IMR-90 (cell line): ENCODE measurements around the gene RIOK2.

Source experiments
- BHLHE40 ChIP-seq: fragments of 150-350 bp; IDR thresholded peaks from 2 replicates; pipeline ENCODE4 v1.6.1; 2016; ENCODE audit warnings: mild to moderate bottlenecking, low read depth, low read length
- CEBPB ChIP-seq: IDR thresholded peaks from 2 replicates; pipeline ENCODE4 v1.6.1; 2012; ENCODE audit warnings: low read depth, low read length, improper control_type of control experiment
- CTCF ChIP-seq: conservative IDR thresholded peaks from 2 replicates; pipeline ENCODE4 v1.5.1; 2012; ENCODE audit warnings: mild to moderate bottlenecking, low read depth, low read length, improper control_type of control experiment
- FOS ChIP-seq: fragments of 150-350 bp; IDR thresholded peaks from 2 replicates; pipeline ENCODE4 v1.6.1; 2016; ENCODE audit warnings: low read depth, low read length
- MAFK ChIP-seq: IDR thresholded peaks from 2 replicates; pipeline ENCODE4 v1.6.1; 2012; ENCODE audit warnings: low read depth, low read length, improper control_type of control experiment
- MAZ ChIP-seq: IDR thresholded peaks from 2 replicates; pipeline ENCODE4 v1.6.1; 2012; ENCODE audit warnings: low read depth, mild to moderate bottlenecking, low read length, improper control_type of control experiment, moderate library complexity, borderline replicate concordance
- MXI1 ChIP-seq: IDR thresholded peaks from 2 replicates; pipeline ENCODE4 v1.6.1; 2012; ENCODE audit warnings: low read depth, mild to moderate bottlenecking, low read length, moderate library complexity, borderline replicate concordance
- NFE2L2 ChIP-seq: fragments of 150-350 bp; IDR thresholded peaks from 2 replicates; pipeline ENCODE4 v1.6.1; 2016; ENCODE audit warnings: low read depth, mild to moderate bottlenecking, low read length
- POLR2A ChIP-seq: IDR thresholded peaks from 2 replicates; pipeline ENCODE4 v1.6.1; 2012; ENCODE audit warnings: mild to moderate bottlenecking, low read depth, low read length
- RAD21 ChIP-seq: IDR thresholded peaks from 2 replicates; pipeline ENCODE4 v1.6.1; 2012; ENCODE audit warnings: low read length, improper control_type of control experiment
- RCOR1 ChIP-seq: IDR thresholded peaks from 2 replicates; pipeline ENCODE4 v1.6.1; 2012; ENCODE audit warnings: mild to moderate bottlenecking, low read length, improper control_type of control experiment; ENCODE audit not compliant: insufficient replicate concordance
- SMC3 ChIP-seq: fragments of 150-350 bp; IDR thresholded peaks from 2 replicates; pipeline ENCODE4 v1.6.1; 2016; ENCODE audit warnings: low read depth, mild to moderate bottlenecking, antibody characterized with exemption, low read length, moderate library complexity
- USF2 ChIP-seq: fragments of 150-350 bp; IDR thresholded peaks from 2 replicates; pipeline ENCODE4 v1.6.1; 2017; ENCODE audit warnings: mild to moderate bottlenecking, antibody characterized with exemption, low read length, low read depth

- TF ChIP-seq CTCF = no peak
- TF ChIP-seq USF2 = no peak
- no peak for TF ChIP-seq MAZ
- TF ChIP-seq MXI1 = no peak
- TF ChIP-seq POLR2A = no peak
- TF ChIP-seq CEBPB = no peak
- TF ChIP-seq BHLHE40 = no peak
- no peak for TF ChIP-seq SMC3
- TF ChIP-seq RAD21 = no peak
- no peak for TF ChIP-seq MAFK
- no peak for TF ChIP-seq RCOR1
- no peak for TF ChIP-seq FOS
- no peak for TF ChIP-seq NFE2L2
Measured at GRCh38 chr5:97208184-97208713, 25.2 kb upstream of the RIOK2 start.
